ENCODE results near the gene BAD.

The BAD gene

DNA sequence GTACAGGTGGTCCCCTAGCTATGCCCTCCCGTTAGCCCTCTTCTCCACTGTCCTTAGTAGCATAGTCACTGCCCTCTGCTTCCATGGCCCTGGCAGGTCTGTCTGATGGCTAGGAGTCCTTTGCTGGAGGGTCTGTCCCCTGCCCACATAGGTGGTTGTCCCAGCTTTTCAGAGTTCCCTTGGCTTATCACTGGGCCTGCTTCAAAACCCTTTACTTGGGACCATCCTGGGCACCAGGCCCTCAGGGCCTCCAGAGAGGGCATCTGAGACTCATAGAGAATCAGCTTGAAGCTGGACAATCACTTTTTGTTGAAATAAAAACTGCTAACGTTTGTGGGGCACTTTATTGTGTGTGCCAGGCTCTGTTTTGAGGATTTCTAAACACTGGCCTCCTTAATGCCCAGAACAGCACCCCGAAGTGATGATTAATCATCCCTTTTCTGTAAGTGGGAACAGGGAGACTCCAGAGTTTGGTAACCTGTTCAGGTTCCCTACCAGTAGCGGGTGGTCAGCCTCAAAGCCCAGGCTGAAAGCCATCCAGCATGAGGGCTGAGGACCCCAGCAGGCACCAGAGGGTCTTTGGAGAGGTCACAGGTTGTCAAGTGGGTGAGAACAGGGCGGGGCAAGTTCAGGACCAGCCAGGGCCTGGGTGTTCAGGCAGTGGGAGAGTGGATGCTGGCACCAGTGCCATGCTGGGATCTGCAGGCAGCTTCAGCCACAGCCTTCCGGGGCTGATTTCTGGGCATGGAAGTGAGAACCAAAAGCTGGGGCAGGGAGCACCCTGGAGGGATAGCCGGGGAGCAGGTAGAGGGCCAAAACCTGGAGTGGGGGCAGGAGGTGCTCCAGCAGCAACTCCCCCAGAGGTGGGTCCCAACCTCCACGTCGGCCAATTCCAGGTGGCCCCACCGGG lies 6.1 kb upstream of the BAD start:
- H3K4me2 ChIP-seq (ENCODE audit: low read length): no peak overlapping the region
- H2BK5ac ChIP-seq (ENCODE audit: low read depth, low read length, poor library complexity): no peak overlapping the region
- no peak overlapping the region for H2BK120ac ChIP-seq (ENCODE audit: insufficient read depth, low read length, poor library complexity)
- no peak overlapping the region for H2AK5ac ChIP-seq (ENCODE audit: low read length)
- no CpG with 5 or more reads among the region's 10 CpGs for WGBS (ENCODE audit: extremely low coverage, insufficient coverage, insufficient read length)
- H3K27ac ChIP-seq (ENCODE audit: low read depth, low read length): no peak overlapping the region
- H3K14ac ChIP-seq (ENCODE audit: low read length): no peak overlapping the region
- H3K4me3 ChIP-seq (ENCODE audit: low read depth, low read length): no peak overlapping the region
- peaks cover 5% of the 10 kb centered on the region for H3K9me3 ChIP-seq (ENCODE audit: insufficient read depth, low read depth, low read length)
- H3K23ac ChIP-seq (ENCODE audit: low read length): no peak overlapping the region
- no peak overlapping the region for H4K91ac ChIP-seq (ENCODE audit: low read depth, low read length)
- H3K79me1 ChIP-seq (ENCODE audit: low read length): peaks cover 3% of the 10 kb centered on the region
- no peak for DNase-seq
- no peak overlapping the region for H2BK12ac ChIP-seq (ENCODE audit: low read length)
- no peak overlapping the region for H3K18ac ChIP-seq (ENCODE audit: low read length)
- peaks cover 10 to 14% of the 10 kb centered on the region in 2 experiments for H3K4me1 ChIP-seq (ENCODE audit: control insufficient read depth in 1 of 2, insufficient read depth in 2 of 2, low read length in 2 of 2)
- H3K36me3 ChIP-seq (ENCODE audit: control insufficient read depth in 1 of 2, insufficient read depth in 2 of 2, low read length in 2 of 2): peaks cover 6 to 11% of the 10 kb centered on the region in 2 experiments
- no peak overlapping the region for H2AFZ ChIP-seq (ENCODE audit: insufficient read depth, low read length, poor library complexity)
- no peak overlapping the region for H3K9ac ChIP-seq (ENCODE audit: low read length)
- H3K79me2 ChIP-seq (ENCODE audit: control insufficient read depth, insufficient read depth, low read length, poor library complexity): peaks cover 3% of the 10 kb centered on the region
- H3K4ac ChIP-seq (ENCODE audit: low read depth, low read length): no peak overlapping the region
- H4K8ac ChIP-seq (ENCODE audit: low read depth, low read length): no peak overlapping the region
- peaks cover 44% of the 10 kb centered on the region for H3K27me3 ChIP-seq (ENCODE audit: insufficient read depth, low read length)
- H4K12ac ChIP-seq (ENCODE audit: low read depth, low read length): no peak overlapping the region

DNA sequence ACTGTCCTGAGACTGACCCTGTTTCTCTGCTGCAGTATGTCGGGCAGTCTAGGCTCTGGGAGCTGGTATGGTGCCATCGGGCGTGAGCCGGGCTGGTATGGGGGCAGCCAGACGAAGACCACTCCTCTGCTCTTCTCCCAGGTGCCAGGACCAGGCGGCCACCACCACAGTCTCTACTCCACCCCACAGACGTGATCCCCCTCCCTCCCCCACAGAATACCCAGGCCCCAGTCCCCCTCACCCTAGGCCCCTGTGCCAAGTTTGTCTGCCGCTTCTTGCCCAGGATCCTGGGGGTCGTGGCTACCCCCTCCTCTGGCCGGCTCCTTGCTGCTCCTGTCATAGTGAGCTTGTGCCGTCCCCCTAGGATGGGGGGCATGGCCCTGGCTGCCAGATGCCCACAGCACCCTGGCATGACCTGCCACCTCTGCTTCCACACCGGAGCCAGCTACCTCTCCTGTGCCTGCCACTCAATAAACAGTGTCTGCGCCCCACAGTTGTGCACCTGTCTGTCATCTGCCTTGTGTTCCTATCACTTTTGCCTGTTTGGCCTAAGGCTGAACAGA lies 4.6 kb upstream of the BAD start:
- H3K18ac ChIP-seq (ENCODE audit: low read length): no peak overlapping the region
- no CpG with 5 or more reads among the region's 13 CpGs for WGBS (ENCODE audit: extremely low coverage, insufficient coverage, insufficient read length)
- peaks cover 14% of the 10 kb centered on the region for H3K79me1 ChIP-seq (ENCODE audit: low read length)
- no peak overlapping the region for H3K4me3 ChIP-seq (ENCODE audit: low read depth, low read length)
- H2AFZ ChIP-seq (ENCODE audit: insufficient read depth, low read length, poor library complexity): no peak overlapping the region
- no peak overlapping the region for H4K91ac ChIP-seq (ENCODE audit: low read depth, low read length)
- no peak overlapping the region for H4K8ac ChIP-seq (ENCODE audit: low read depth, low read length)
- no peak overlapping the region for H4K12ac ChIP-seq (ENCODE audit: low read depth, low read length)
- H2BK12ac ChIP-seq (ENCODE audit: low read length): no peak overlapping the region
- DNase-seq: no peak
- H3K4me2 ChIP-seq (ENCODE audit: low read length): no peak overlapping the region
- H3K36me3 ChIP-seq (ENCODE audit: control insufficient read depth in 1 of 2, insufficient read depth in 2 of 2, low read length in 2 of 2): peaks cover 6 to 11% of the 10 kb centered on the region in 2 experiments
- H3K9ac ChIP-seq (ENCODE audit: low read length): no peak overlapping the region
- no peak overlapping the region for H2BK5ac ChIP-seq (ENCODE audit: low read depth, low read length, poor library complexity)
- peaks cover 5% of the 10 kb centered on the region for H3K9me3 ChIP-seq (ENCODE audit: insufficient read depth, low read depth, low read length)
- peaks cover 12 to 16% of the 10 kb centered on the region in 2 experiments for H3K4me1 ChIP-seq (ENCODE audit: control insufficient read depth in 1 of 2, insufficient read depth in 2 of 2, low read length in 2 of 2)
- no peak overlapping the region for H3K14ac ChIP-seq (ENCODE audit: low read length)
- no peak overlapping the region for H2AK5ac ChIP-seq (ENCODE audit: low read length)
- peaks cover 34% of the 10 kb centered on the region for H3K27me3 ChIP-seq (ENCODE audit: insufficient read depth, low read length)
- H3K79me2 ChIP-seq (ENCODE audit: control insufficient read depth, insufficient read depth, low read length, poor library complexity): peaks cover 6% of the 10 kb centered on the region
- H3K23ac ChIP-seq (ENCODE audit: low read length): no peak overlapping the region
- H2BK120ac ChIP-seq (ENCODE audit: insufficient read depth, low read length, poor library complexity): no peak overlapping the region
- H3K4ac ChIP-seq (ENCODE audit: low read depth, low read length): no peak overlapping the region
- no peak overlapping the region for H3K27ac ChIP-seq (ENCODE audit: low read depth, low read length)

DNA sequence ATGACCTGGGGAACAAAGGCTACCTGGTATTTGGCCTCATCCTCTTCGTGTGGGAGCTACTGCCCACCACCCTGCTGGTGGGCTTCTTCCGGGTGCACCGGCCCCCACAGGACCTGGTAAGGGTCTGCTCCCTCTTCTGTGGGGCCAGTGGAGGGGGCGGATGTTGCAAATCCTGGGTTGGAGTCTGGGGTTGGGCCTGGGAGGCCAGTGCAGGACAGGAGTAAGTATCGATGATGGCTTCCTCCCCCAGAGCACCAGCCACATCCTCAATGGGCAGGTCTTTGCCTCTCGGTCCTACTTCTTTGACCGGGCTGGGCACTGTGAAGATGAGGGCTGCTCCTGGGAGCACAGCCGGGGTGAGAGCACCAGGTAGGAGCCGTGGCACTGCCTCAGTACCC lies 3.9 kb upstream of the BAD start:
- Histone ChIP-seq H3K18ac (ENCODE audit: low read length) (no peak overlapping the region), H4K91ac (ENCODE audit: low read depth, low read length) (no peak overlapping the region), H3K23ac (ENCODE audit: low read length) (no peak overlapping the region), H2AK5ac (ENCODE audit: low read length) (no peak overlapping the region), H3K9me3 (ENCODE audit: insufficient read depth, low read depth, low read length) (peaks cover 3% of the 10 kb centered on the region), H3K27me3 (ENCODE audit: insufficient read depth, low read length) (peaks cover 31% of the 10 kb centered on the region), H2AFZ (ENCODE audit: insufficient read depth, low read length, poor library complexity) (no peak overlapping the region), H2BK12ac (ENCODE audit: low read length) (no peak overlapping the region), H3K9ac (ENCODE audit: low read length) (no peak overlapping the region), H2BK5ac (ENCODE audit: low read depth, low read length, poor library complexity) (no peak overlapping the region), H3K4me1 (ENCODE audit: control insufficient read depth in 1 of 2, insufficient read depth in 2 of 2, low read length in 2 of 2) (peaks cover 16 to 22% of the 10 kb centered on the region in 2 experiments), H3K36me3 (ENCODE audit: control insufficient read depth in 1 of 2, insufficient read depth in 2 of 2, low read length in 2 of 2) (peaks cover 6 to 11% of the 10 kb centered on the region in 2 experiments), H3K14ac (ENCODE audit: low read length) (no peak overlapping the region), H3K4me3 (ENCODE audit: low read depth, low read length) (no peak overlapping the region), H3K27ac (ENCODE audit: low read depth, low read length) (no peak overlapping the region), H4K12ac (ENCODE audit: low read depth, low read length) (no peak overlapping the region), H2BK120ac (ENCODE audit: insufficient read depth, low read length, poor library complexity) (no peak overlapping the region), H3K79me1 (ENCODE audit: low read length) (peaks cover 14% of the 10 kb centered on the region), H4K8ac (ENCODE audit: low read depth, low read length) (no peak overlapping the region), H3K4me2 (ENCODE audit: low read length) (no peak overlapping the region), H3K4ac (ENCODE audit: low read depth, low read length) (no peak overlapping the region), H3K79me2 (ENCODE audit: control insufficient read depth, insufficient read depth, low read length, poor library complexity) (peaks cover 7% of the 10 kb centered on the region)
- WGBS (ENCODE audit: extremely low coverage, insufficient coverage, insufficient read length): no CpG with 5 or more reads among the region's 9 CpGs
- no peak for DNase-seq

DNA sequence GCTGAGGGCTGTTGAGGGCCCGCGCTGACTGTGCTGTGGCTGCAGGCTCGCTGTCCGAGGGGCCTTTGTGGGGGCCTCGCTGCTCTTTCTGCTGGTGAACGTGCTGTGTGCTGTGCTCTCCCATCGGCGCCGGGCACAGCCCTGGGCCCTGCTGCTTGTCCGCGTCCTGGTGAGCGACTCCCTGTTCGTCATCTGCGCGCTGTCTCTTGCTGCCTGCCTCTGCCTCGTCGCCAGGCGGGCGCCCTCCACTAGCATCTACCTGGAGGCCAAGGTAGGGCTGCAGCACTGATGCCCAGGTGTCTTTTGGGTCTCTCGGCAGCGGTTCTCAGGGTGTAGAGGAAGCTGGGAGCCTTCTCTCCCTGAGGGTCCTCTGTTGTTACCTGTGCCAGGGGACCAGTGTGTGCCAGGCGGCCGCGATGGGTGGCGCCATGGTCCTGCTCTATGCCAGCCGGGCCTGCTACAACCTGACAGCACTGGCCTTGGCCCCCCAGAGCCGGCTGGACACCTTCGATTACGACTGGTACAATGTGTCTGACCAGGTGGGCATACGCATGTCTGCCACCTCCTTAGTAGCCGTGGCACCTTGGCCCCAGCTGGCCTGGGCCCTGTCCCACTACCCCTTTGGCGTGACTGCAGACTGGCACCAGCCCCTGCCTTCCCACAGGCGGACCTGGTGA lies 3.3 kb upstream of the BAD start:
- Histone ChIP-seq H3K23ac (ENCODE audit: low read length) (no peak overlapping the region), H3K4ac (ENCODE audit: low read depth, low read length) (no peak overlapping the region), H2AFZ (ENCODE audit: insufficient read depth, low read length, poor library complexity) (no peak overlapping the region), H3K9me3 (ENCODE audit: insufficient read depth, low read depth, low read length) (peaks cover 5% of the 10 kb centered on the region), H3K4me3 (ENCODE audit: low read depth, low read length) (no peak overlapping the region), H3K4me1 (ENCODE audit: control insufficient read depth in 1 of 2, insufficient read depth in 2 of 2, low read length in 2 of 2) (peaks cover 16 to 24% of the 10 kb centered on the region in 2 experiments), H3K27me3 (ENCODE audit: insufficient read depth, low read length) (peaks cover 25% of the 10 kb centered on the region), H2BK5ac (ENCODE audit: low read depth, low read length, poor library complexity) (no peak overlapping the region), H3K4me2 (ENCODE audit: low read length) (no peak overlapping the region), H3K79me2 (ENCODE audit: control insufficient read depth, insufficient read depth, low read length, poor library complexity) (peaks cover 7% of the 10 kb centered on the region), H2AK5ac (ENCODE audit: low read length) (no peak overlapping the region), H3K14ac (ENCODE audit: low read length) (no peak overlapping the region), H4K12ac (ENCODE audit: low read depth, low read length) (no peak overlapping the region), H3K36me3 (ENCODE audit: control insufficient read depth in 1 of 2, insufficient read depth in 2 of 2, low read length in 2 of 2) (peaks cover 6 to 11% of the 10 kb centered on the region in 2 experiments), H3K79me1 (ENCODE audit: low read length) (peaks cover 14% of the 10 kb centered on the region), H3K9ac (ENCODE audit: low read length) (no peak overlapping the region), H2BK12ac (ENCODE audit: low read length) (no peak overlapping the region), H4K91ac (ENCODE audit: low read depth, low read length) (no peak overlapping the region), H3K18ac (ENCODE audit: low read length) (no peak overlapping the region), H3K27ac (ENCODE audit: low read depth, low read length) (no peak overlapping the region), H2BK120ac (ENCODE audit: insufficient read depth, low read length, poor library complexity) (no peak overlapping the region), H4K8ac (ENCODE audit: low read depth, low read length) (no peak overlapping the region)
- no peak for DNase-seq
- WGBS (ENCODE audit: extremely low coverage, insufficient coverage, insufficient read length): no CpG with 5 or more reads among the region's 33 CpGs

Measured in trophoblast cell (in vitro differentiated cells and primary cell).